Activated naive CD8-positive, alpha-beta T cell treated with anti-CD3 and anti-CD28 coated beads, Interleukin-2, amount 50 U/mL, for 16 hours (primary cell): ENCODE measurements around the gene INSIG2.

Source experiments
- DNase-seq: peaks from one replicate; pipeline ENCODE4 v3.0.0-alpha.2; 2020; ENCODE audit warnings: low read depth, low spot score

The INSIG2 gene

DNA sequence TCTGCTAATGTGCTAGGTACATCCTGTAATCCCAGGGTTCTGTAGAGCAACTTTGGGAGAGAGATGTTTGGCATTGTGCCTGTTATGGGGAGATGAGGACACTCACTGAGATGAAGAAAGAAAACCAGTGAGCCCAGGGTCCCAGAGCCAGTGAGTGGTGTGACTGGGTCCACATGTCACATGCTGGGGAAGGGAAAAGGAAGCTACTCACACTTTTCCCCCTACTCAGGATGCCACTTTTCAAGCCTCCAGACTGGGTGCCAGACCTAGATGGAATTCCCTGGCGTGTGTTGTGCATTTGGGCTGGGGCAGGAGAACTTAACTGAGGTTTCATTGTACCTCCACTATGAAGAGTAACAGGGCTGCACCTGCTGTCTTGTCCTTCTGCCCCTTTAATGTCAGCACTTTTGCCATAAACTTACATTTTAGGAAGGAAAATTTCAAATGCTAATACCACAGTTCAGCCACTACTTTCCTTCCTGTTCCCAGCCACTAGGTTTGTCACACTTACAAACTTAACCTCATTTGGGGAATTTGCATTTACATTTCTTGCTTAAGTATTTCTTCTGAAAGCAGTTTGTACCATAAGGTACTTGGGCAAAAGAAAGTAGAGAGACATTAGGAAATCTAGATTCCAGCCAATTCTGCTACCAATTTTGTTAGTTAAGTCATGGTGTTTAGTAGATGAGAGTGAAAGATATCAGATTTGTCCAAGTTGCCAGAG, 10.2 kb downstream of the INSIG2 start:
- no peak for DNase-seq

DNA sequence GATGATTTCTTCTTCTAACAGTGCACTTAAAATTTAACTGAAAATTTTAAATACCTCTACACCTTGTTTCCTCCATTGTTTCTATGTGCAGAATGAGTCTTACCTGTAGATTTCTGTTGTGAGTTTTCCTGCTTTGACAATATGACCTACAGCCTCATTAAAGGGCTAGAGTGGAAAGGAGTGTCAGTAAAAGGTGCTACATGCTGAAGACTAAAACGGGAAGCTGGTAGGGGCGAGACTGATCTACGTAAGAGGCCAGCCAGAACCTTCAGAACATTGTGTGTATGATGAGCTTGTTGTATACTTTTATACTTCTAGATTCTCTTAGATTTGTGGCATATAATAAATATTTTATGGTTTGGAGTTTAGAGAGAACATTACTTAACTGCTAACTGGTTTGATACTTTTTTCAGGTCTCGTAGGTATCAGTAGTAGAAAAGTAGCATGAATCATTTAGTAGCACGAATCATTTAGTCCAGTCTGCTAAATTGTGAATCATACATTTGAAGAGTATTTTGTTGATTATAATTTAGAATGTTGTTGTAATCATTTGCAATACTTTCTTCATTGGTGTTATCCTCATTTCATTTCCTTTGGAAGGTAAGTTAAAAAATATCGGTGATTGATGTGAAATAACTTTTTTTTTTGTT, 14.3 kb downstream of the INSIG2 start:
- no peak for DNase-seq

DNA sequence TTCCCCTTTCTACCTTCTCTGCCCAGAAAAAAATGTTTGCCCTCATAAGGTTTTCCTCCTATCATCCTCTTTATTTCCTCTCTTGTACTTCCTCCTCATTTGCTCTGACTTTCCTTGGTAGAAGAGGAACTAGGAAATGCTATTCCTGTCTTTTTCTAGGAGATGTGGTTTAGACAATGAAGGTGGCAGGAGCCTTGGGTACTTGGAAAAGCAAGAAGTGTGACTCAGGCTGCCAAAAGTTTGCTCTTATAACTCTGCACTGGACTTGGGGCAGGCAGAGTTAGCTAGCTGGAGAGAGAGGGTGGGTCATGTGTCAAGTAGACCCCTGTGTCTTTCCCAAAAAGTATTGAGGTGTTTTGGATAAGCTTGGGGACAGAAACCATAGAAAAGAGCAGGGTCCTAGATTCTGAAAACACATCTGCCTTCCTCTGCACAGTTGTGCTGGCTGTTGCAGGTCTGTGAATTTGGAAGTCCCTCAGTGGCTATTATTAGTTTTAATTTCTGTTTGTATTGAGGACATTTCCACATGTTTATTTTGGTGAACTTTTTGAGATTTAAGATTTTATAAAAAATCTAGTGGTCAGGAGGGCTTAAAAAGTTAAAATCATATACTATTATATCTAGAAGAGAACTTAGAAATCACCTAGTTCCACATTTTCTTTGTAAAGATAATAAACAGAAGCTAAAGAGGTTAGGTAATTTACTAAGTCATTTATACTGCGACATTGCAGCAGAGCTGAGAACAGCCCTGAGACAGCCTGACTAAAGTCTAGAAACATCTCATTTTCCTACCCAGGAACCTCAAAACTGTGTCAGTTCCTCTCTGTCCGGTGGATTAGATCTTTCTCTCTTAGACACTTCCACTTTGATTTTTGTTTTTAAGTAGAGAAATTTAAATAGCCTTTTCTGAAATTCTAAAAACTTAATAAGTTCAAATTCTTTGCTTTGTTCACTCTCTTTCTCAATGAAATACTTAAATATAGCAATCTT, 16.0 kb downstream of the INSIG2 start:
- DNase-seq = no peak

DNA sequence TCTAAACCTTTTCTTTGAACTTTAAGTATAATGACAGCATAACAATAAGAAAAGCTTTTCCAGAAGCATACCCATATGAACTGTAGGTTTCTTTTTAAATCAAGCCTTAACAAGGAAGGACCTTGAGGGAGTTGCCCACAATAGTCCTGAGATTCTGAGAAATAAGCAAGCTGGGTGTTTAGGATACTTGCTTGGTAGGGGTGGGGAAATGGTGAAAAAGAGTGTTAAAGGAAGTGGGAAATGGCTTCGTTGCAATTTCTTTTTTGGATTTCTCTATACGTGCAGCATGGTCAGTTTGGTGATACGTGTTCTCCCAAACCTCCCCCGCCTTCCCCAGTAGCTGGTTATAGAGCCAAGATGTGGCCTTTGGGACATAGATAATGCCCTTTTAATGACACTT, 17.2 kb downstream of the INSIG2 start:
- DNase-seq = no peak

DNA sequence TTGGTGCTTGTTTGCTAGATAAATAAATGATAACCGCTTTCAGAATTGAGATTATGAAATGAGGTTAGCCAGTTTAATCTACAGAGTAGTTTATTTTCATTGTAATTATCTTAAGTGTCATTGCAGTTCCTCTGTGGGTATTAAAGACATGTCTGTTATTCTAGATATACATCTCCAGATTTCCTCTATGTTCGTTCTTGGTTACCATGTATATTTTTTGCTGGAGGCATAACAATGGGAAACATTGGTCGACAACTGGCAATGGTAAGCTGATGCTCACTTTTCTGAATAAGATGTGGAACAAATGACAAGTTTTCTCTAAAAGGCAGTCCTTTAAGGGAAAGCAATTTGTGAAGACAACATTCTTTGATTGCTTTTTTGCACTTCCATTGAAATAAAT, 18.7 kb downstream of the INSIG2 start:
- no peak for DNase-seq

DNA sequence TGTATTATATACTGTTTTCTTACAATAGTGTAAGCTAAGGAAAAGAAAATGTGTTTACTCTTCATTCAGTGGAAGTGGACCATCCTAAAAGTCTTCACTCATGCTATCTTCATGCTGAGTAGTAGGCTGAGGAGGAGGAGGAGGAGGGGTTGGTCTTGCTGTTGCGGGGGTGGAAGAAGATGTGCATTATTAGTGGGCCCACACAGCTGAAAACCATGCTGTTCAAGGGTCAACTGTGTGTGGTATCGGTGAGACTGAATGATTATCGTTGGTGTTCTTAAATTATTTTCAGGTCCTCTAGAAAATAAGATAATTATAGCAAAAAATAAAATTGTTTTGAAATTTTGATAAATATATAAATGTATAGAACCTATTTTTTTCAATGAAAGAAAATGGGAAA, 22.0 kb downstream of the INSIG2 start:
- DNase-seq = no peak

DNA sequence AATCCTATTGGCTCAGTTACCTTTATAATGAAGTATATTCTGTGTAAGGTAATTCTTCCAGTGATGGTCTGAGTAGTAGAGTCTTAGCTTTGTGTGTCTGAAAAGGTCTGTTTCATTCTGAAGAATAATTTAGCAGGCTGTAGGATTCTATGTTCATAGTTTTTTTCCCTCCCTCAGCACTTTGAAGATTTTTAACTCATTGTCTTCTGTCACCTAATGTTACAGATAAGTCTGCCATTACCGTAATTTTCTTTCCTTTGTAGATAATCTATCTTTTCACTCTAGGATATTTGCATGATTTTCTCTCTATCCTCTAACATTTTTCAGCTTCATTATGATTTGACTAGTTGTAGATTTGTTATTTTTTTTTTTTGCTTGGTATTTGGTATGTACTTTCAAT, 22.7 kb downstream of the INSIG2 start:
- DNase-seq = no peak

DNA sequence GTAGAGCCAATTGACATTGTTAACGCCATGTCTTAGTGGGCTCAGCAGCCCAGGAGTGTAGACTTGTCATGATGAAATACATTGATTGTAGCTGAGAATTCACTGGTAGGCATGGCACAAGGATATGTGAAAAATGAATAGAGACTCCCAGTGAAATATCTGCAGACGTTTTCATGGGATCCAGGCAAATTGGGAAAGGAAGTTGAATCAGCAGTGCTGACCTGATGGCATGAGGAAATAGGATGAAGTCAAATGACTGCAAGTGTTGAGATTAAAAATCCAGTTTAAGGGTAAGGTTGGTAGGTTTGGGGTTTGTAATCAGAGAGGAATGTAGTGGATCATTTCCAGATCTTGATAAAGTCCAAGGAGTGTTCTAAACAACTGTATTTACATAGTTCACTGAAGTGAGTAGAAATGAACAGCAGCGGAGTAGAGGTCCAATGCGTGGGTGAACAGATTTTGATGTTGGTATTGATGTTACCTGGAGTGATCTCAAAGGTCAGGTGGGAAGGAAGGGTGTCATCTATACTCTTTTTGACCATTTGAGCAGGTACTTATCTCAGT, 24.6 kb downstream of the INSIG2 start:
- no peak for DNase-seq

DNA sequence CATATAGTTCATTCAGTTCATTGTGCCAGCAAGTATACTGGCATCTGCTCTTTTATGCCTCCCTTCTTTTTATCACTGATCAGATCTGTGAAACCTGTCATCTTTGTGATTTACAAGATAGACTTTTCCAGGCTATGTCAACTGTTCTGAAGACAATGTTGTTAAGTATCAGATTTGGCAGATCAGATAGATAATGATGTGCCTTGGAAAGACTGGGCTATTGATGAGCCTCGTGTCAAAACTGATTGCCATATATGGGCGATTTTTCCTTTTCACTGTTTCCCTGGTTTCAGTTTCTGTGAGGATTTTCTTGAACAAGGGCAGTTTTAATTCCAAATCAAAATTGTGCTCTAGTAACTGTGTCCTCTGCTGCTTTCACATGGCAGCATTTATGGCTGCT, 26.6 kb downstream of the INSIG2 start:
- DNase-seq = no peak

DNA sequence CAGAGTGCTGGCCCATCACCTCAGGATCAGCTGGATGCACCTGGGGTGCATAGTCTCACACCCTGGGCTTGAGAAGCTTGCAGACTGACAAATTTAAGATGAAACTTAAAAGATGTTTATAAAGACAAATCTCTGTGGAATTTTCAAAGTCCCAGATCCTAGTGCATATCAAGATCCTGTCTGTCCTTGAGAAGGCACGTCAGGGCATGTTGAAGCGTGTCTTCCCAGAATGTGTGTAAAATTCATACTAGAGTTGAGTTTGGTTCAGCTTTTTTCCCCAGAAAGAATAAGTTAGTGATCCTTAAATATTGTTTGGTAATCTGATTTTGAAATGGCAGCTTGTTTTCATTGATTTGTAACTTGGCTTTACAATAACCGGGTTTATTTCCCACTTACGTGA, 27.5 kb downstream of the INSIG2 start:
- DNase-seq = no peak

DNA sequence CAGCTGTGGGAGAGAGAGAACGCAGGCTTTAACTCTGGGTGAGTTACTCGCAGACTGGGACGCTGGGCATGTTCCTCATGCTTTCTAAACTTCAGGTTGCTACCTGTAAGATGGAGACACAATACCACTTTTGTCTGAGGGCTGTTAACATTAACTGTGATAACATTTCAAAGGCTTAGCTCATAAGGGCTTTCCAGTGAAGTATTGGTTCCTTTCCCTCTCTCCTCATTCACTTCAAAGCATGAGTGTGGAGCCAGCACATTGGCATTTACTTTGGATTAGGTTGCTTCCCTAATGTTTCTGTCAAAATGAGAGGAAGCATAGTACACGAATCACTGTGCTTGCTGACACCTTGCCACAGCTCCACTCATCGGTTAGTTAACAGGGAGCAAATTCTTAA, 30.2 kb downstream of the INSIG2 start:
- no peak for DNase-seq

DNA sequence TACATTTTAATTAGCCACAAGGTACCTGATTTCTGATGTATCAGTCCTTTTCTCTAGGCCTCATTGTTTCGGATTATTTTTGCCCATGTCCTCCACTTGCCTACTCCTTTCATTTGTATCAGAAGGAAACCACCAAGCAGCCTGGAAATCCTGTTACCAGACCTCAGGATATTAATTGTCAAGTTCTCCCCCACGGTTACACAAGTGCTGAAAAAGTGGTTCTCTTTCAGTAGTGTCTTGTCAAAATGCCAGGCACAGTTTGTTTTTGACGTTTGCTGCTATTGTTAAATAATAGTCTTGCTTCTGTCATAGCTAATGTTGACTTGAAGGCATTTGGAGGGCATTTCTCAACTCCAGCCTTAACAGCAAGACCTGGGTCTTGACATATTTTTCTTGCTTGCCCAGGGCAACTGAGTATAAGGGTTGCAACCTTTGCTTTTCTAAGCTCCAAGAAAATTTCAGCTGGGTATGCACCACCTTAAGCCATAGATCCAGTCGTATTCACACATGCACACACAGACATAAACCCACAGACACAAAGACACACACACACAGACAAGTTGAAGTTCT, 31.0 kb downstream of the INSIG2 start:
- DNase-seq = no peak

DNA sequence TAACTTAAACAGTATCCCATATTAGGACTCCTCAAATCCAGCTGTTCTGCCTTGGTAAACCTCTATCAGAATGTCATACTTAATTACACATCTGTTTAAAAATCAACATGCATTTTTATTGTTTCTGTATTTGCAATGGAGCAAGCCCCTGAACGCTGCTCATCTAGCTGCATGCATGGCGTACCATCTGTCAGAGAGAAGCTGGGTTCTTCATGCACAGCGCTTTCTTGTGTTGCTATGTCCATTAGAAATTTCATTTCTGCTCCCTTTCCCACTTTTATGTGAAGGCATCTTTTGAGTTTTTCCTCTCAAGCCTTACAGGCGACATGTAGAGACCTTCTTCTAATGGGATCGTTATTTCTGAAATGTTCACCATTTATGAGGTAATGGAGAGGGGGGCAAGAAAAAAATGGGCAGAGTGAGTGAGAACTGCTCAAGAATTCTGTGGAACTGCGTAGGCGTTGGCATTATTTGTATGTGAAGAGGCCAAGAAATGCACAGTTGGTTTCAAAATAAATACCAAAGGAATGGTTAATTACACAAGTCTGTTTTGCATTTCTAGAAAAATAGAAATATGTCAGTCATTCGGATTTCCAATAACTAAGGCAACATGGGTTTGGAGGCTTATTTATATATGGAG, 31.6 kb downstream of the INSIG2 start:
- DNase-seq = no peak

DNA sequence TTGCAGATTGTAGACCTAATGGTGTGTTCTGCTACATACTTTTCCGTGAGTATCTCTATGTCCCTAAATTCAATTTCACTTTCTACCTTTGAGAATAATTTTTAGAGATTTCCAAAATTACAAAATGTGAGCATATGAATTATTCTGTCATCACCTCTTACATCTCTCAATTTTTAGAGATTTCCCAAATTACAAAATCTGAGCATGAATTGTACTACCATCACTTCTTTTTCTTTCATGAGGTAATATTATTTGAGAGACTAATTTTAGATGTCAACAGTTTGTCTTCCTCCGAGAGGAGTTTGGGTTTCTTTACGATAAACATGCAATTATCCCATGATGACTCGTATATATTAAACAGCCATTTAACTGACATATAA, 32.1 kb downstream of the INSIG2 start:
- DNase-seq = no peak

DNA sequence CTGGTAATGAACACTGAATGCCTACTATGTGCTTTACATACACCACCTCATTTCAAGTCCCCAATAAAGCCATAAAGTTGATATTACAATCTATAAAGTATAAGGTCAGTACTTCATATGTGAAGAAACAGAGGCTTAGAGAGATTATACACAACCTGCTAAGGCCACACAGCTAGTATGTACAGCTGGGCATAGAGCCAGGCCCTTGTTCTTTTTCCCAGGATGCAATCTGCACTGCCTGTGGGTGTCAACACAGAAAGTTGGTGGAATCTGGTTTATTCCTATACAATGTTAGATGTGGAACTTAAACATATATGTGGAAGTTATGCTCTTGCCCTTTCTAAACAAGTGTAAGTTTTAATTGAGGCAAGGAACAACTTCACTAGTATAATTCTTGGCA, 32.8 kb downstream of the INSIG2 start:
- no peak for DNase-seq

DNA sequence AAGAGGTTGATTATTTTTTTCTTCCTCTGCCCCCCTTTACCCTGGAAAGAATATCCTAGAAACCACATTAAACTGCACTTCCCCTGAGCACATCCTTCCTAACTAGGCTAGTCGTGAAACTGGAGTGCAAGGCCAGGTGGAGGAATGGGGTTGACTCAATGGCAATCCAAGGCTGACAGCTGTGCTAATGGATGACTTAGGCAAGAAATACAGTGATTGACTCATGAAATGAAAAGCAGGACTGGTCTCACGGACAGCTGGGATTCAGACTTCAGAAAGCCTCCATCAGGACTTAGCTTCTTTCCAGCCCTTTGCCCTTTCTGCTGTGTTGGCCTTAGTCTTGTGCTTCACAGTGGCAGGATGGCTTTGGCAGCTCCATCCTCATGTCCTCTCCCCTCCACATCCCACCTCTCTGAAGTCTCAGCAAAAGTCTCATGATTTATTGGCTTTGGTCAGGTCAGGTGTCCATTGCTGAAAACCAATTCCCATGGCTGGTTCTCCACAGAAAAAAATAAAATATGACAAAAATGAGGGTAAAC, 33.8 kb downstream of the INSIG2 start:
- no peak for DNase-seq

DNA sequence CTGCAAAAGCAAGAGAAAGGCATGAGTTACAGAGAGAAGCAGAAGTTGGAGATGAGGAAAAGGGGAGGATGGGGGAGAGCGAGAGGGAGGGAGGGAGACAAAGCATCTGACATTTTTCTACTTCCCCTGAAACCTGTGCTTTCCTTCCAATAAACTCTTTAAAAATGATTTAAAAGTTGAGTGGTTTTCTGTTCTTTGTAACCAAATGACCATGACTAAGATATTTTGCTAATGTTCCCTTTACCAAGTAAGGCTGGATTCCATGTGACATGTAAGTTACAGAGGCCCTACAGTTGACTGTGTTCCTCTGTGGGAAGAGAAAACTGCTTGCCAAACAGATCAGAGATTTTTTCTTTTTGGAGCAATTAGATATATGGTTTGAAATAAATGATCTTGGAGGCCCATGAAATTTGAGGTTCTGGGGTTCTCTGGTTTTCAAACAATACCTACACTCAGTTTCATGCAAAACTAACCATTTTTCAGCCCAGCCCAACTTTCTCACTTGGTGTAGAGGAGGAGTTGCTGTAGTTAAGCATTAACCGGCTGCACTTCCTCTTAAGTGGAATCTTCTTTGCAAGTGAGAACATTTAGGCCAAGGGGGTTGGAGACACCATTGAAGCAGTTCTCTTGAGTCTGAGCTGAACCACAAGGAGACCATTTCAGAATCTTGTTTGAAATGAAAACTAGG, 34.5 kb downstream of the INSIG2 start:
- DNase-seq = no peak

DNA sequence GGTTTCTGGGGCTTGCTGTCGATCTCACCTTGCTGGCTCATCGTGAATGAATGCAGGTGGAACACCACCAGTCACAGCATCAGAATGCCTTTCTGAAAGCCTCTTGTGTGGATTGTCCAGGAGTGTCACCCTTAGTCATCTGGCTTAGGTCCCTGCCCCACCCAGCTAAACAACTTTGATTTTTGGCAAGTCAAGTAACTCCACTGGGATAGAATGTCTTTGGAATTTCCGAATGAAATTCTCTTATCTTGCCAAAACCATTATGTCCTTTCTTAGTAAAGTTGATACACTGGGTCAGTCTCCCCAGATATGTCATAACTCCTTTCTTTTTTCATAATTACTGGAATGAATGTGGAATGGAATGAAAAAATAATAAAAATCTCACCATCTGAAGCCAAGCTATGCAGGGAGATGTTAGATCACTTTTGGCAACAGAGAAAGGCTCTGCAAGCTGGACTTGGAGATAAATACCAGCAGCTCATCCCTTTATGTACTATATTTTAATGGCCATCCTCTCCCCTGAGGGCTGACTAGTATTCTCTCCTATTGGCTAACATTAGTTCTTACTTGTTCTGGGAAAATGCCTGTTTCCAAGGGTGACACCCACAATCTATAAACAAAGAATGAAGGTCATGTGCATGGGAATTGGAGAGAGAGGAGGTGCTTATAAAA, 35.4 kb downstream of the INSIG2 start:
- DNase-seq = no peak

DNA sequence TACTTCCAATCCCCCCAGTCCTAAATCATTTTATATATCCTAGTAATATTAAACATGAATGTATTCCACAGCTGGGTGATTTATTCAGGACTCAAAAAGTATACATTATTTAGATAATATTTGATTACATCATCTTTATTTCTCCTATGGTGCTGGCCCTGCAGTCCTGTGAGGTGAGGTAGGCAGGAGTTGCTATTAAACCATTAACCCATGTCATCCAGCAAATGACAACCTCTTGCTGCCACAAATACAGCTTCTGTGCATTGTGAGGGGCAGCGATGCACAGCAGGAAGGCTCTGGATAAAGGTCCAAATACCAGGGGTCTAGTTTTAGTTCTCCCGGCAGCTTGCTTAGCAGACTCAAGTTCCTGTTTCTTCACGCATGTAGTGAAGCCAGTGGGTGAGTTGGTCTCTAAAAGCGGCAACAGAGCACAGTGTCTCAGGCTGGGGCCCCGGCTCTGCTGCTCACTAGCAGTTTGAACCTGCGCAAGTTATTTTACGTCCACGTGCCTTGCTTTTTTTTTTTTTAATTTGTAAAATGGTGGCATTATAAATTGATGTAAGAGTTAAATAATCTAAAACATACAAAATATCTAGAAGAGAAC, 36.1 kb downstream of the INSIG2 start:
- DNase-seq = no peak
